ENCODE measurements around the gene ALLC.

ALLC gene

DNA sequence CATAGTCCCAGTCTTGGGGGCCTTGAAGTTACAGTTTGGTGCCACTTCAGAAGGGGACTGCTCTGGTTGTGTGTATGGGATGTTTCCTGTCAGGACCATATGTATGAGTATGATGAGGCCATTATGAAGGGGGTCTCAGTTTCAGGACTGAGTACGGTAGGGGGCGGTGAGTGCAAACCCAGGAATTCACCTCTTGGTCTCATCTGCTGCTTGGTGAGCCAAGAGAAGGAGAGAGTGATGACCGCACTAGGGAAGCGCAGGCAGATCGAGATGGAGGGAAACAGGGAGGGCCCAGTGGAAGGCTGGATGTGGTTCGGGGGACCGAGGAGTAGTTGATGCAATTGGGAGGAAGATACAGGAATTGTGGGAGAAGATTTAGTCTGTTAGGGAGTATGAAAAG, 73.8 kb downstream of the ALLC start:
- peaks cover 4% of the 10 kb centered on the region for H3K27me3 Mint-ChIP-seq
- H3K4me1 Mint-ChIP-seq, result no peaks in the 10 kb centered on the region
- no peaks in the 10 kb centered on the region for H3K36me3 Mint-ChIP-seq
- no peak overlapping the region for H3K4me3 Mint-ChIP-seq
- H3K27ac Mint-ChIP-seq, result no peak overlapping the region
- CTCF ChIA-PET, result interaction anchor here (2.1 kb wide), 1 partner anchor 48 kb away, joined by 11 read pairs; no protein-coding TSS in a partner anchor
- H3K9me3 Mint-ChIP-seq, result no peaks in the 10 kb centered on the region
- DNase-seq, result no peak

DNA sequence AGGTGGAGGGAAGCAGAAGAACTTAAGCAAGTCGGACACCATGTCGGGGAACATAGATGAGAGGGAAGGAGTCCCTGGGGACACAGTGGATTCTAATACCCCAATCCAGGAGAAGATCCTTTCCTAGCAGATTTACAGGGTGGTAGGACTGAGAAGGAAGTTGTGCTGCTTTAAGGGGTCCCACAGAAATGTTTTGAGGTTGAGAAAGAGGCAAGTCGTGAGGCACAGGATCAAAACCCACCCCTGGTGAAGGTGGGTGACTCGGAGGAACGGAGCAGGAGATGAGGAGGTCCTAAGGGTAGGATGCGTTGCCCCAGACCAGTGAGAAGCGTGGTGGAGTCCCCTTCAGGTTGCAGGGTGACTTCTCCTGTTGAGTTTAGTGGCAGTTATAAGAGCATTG, 78.1 kb downstream of the ALLC start:
- Mint-ChIP-seq H3K4me3 (no peak overlapping the region), H3K27ac (no peak overlapping the region), H3K36me3 (no peaks in the 10 kb centered on the region), H3K4me1 (no peaks in the 10 kb centered on the region), H3K27me3 (peaks cover 12% of the 10 kb centered on the region), H3K9me3 (no peaks in the 10 kb centered on the region)
- DNase-seq, result no peak
- CTCF ChIA-PET, result no interaction called here

DNA sequence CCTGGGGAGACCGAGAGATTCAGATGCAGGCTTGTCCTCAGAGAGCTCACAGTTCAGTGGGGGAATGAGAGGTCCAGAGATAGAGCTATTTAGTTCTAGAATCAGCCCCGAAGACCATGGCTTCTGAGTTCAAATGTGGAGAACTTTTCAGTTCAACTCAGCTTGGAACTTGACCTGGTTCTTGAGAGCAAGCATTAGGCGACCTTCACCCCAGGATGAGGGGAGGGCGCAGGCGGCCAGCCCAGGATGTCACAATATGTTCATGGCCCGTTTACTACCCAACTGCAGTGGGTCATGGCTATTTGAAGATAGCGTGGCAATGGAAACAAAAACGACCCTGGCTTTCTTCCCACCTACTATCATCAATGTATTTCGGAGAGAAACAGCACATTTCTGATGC, 79.1 kb downstream of the ALLC start:
- Mint-ChIP-seq H3K36me3 (no peaks in the 10 kb centered on the region), H3K4me3 (no peak overlapping the region), H3K4me1 (no peaks in the 10 kb centered on the region), H3K27me3 (peaks cover 12% of the 10 kb centered on the region), H3K27ac (no peak overlapping the region), H3K9me3 (no peaks in the 10 kb centered on the region)
- CTCF ChIA-PET, result no interaction called here
- DNase-seq, result no peak

- no peak overlapping the region for H3K4me3 Mint-ChIP-seq
- H3K36me3 Mint-ChIP-seq, result no peaks in the 10 kb centered on the region
- CTCF ChIA-PET, result interaction anchor here (0.7 to 1.3 kb wide), 2 partner anchors 43 to 89 kb away, joined by 3 to 5 read pairs; no protein-coding TSS in a partner anchor
- no peaks in the 10 kb centered on the region for H3K9me3 Mint-ChIP-seq
- DNase-seq, result peak; percentile 32
- no peaks in the 10 kb centered on the region for H3K4me1 Mint-ChIP-seq
- no peak overlapping the region for H3K27ac Mint-ChIP-seq
- peaks cover 12% of the 10 kb centered on the region for H3K27me3 Mint-ChIP-seq
Measured at GRCh38 chr2:3738454-3738853, 80.5 kb downstream of the ALLC start.

- CTCF ChIA-PET, result interaction anchor here (1.3 kb wide), 2 partner anchors 11 to 42 kb away, joined by 5 read pairs; no protein-coding TSS in a partner anchor
- no peaks in the 10 kb centered on the region for H3K9me3 Mint-ChIP-seq
- no peak overlapping the region for H3K27ac Mint-ChIP-seq
- H3K4me3 Mint-ChIP-seq, result no peak overlapping the region
- no peak for DNase-seq
- no peaks in the 10 kb centered on the region for H3K36me3 Mint-ChIP-seq
- H3K4me1 Mint-ChIP-seq, result no peaks in the 10 kb centered on the region
- H3K27me3 Mint-ChIP-seq, result peaks cover 16% of the 10 kb centered on the region
Measured at GRCh38 chr2:3739313-3739712, 81.3 kb downstream of the ALLC start.

- Mint-ChIP-seq H3K27ac (no peak overlapping the region), H3K27me3 (peaks cover 17% of the 10 kb centered on the region), H3K4me1 (no peaks in the 10 kb centered on the region), H3K9me3 (no peaks in the 10 kb centered on the region), H3K4me3 (no peak overlapping the region), H3K36me3 (no peaks in the 10 kb centered on the region)
- DNase-seq, result no peak
- CTCF ChIA-PET, result interaction anchor here (1.3 kb wide), 1 partner anchor 40 kb away, joined by 4 read pairs; no protein-coding TSS in a partner anchor
Measured at GRCh38 chr2:3741396-3741795, 83.4 kb downstream of the ALLC start.

GRCh38 chr2:3741867-3742602, 84.0 kb downstream of the ALLC start:
- CTCF ChIA-PET, result no interaction called here
- no peak overlapping the region for H3K4me3 Mint-ChIP-seq
- no peak for DNase-seq
- no peaks in the 10 kb centered on the region for H3K4me1 Mint-ChIP-seq
- no peaks in the 10 kb centered on the region for H3K36me3 Mint-ChIP-seq
- H3K9me3 Mint-ChIP-seq, result no peaks in the 10 kb centered on the region
- H3K27me3 Mint-ChIP-seq, result peaks cover 19% of the 10 kb centered on the region
- no peak overlapping the region for H3K27ac Mint-ChIP-seq

GRCh38 chr2:3742743-3743508, 84.9 kb downstream of the ALLC start:
- CTCF ChIA-PET, result no interaction called here
- no peaks in the 10 kb centered on the region for H3K4me1 Mint-ChIP-seq
- no peaks in the 10 kb centered on the region for H3K36me3 Mint-ChIP-seq
- peak; percentile 1 for DNase-seq
- peaks cover 14% of the 10 kb centered on the region for H3K27me3 Mint-ChIP-seq
- no peak overlapping the region for H3K27ac Mint-ChIP-seq
- H3K4me3 Mint-ChIP-seq, result no peak overlapping the region
- H3K9me3 Mint-ChIP-seq, result no peaks in the 10 kb centered on the region

DNA sequence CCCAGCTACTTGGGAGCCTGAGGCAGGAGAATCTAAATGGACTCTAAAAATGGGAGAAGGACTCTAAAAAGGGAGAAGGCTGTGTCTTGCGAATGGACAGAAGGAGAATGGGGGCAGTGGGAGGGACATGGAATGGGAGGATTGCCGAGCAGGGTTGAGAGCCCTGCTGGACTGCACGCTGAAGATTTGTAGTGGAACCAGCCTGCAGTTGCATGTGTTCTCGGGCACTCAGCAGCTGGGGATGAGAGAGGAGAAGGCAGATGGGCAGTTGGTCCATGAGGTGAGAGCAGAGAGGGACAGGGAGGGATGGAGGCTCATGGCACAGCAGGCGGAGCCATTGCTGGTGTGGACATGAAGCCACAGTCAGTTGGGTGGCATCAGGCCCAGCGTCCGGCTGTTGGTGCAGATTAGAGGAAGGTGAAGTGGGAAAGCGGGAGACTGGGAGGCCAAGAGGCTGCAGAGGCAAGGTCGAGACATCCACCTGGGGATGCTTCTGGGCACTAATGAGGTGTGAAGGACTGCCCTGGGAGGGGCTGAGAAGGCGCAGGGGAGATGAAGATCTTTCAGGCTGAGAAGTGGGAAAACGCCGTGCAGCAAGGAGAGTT, 86.1 kb downstream of the ALLC start:
- DNase-seq, result peak; percentile 11
- CTCF ChIA-PET, result no interaction called here
- H3K36me3 Mint-ChIP-seq, result no peaks in the 10 kb centered on the region
- no peak overlapping the region for H3K27ac Mint-ChIP-seq
- H3K4me3 Mint-ChIP-seq, result no peak overlapping the region
- H3K9me3 Mint-ChIP-seq, result no peaks in the 10 kb centered on the region
- H3K4me1 Mint-ChIP-seq, result no peaks in the 10 kb centered on the region
- peaks cover 14% of the 10 kb centered on the region for H3K27me3 Mint-ChIP-seq

- CTCF ChIA-PET, result interaction anchor here (1.2 kb wide), 1 partner anchor 46 kb away, joined by 3 read pairs; no protein-coding TSS in a partner anchor
- no peaks in the 10 kb centered on the region for H3K4me1 Mint-ChIP-seq
Measured at GRCh38 chr2:3745920-3746319, 87.9 kb downstream of the ALLC start.

GRCh38 chr2:3747032-3747654, 89.1 kb downstream of the ALLC start:
- H3K27me3 Mint-ChIP-seq, result peaks cover 8% of the 10 kb centered on the region
- H3K27ac Mint-ChIP-seq, result no peak overlapping the region
- no peaks in the 10 kb centered on the region for H3K4me1 Mint-ChIP-seq
- no peak overlapping the region for H3K4me3 Mint-ChIP-seq
- DNase-seq, result peak; percentile 9
- H3K9me3 Mint-ChIP-seq, result no peaks in the 10 kb centered on the region
- CTCF ChIA-PET, result no interaction called here
- no peaks in the 10 kb centered on the region for H3K36me3 Mint-ChIP-seq

More at GRCh38 chr2:3745920-3746319, 87.9 kb downstream of the ALLC start:
- Mint-ChIP-seq H3K9me3 (no peaks in the 10 kb centered on the region), H3K27ac (no peak overlapping the region), H3K4me3 (no peak overlapping the region), H3K36me3 (no peaks in the 10 kb centered on the region), H3K27me3 (peaks cover 8% of the 10 kb centered on the region)
- DNase-seq, result peak; percentile 1

DNA sequence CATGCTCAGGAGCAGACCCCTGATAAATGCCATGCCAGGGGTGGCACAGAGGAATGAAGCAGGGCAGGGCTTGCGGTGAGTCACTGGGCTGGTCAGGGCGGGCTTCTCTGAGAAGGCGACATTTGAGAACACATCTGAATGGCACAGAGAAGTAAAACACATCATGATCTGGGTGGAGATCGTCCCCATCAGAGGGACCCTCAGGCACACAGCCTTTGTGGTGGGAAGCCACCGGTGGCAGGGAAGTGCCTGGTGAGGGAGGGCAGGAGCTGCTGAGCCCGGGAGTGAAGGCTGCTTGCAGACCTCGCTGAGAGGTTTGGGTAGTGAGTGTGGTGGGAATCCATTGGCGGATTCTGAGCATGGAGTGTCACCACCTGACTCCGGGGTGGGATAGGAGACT, 89.8 kb downstream of the ALLC start:
- Mint-ChIP-seq H3K27me3 (peaks cover 8% of the 10 kb centered on the region), H3K9me3 (no peaks in the 10 kb centered on the region), H3K4me3 (no peak overlapping the region), H3K27ac (no peak overlapping the region), H3K4me1 (no peaks in the 10 kb centered on the region), H3K36me3 (no peaks in the 10 kb centered on the region)
- CTCF ChIA-PET, result no interaction called here
- peak; percentile 17 for DNase-seq

DNA sequence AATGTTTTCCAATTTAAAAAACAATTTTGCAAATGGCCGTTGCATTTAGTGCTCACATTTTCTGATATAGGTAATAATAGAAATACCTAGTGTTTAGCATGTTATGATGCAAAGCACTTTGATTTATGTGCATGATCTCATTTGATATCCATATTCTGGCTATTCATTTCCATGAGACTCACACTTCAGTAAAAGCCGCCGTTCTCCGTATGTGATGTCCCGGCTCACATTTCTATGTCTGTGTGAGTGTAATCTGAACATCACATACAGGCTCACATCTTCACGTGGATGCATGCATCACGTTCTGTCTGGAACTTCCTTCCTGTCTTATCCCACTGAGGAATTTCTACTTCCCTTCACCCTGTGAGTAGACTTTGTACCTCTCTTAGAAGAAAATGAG, 91.2 kb downstream of the ALLC start:
- H3K4me1 Mint-ChIP-seq, result no peaks in the 10 kb centered on the region
- no peak overlapping the region for H3K27ac Mint-ChIP-seq
- no peaks in the 10 kb centered on the region for H3K36me3 Mint-ChIP-seq
- CTCF ChIA-PET, result interaction anchor here (1.0 kb wide), 1 partner anchor 32 kb away, joined by 4 read pairs; no protein-coding TSS in a partner anchor
- H3K4me3 Mint-ChIP-seq, result no peak overlapping the region
- DNase-seq, result no peak
- no peaks in the 10 kb centered on the region for H3K9me3 Mint-ChIP-seq
- peaks cover 6% of the 10 kb centered on the region for H3K27me3 Mint-ChIP-seq

DNA sequence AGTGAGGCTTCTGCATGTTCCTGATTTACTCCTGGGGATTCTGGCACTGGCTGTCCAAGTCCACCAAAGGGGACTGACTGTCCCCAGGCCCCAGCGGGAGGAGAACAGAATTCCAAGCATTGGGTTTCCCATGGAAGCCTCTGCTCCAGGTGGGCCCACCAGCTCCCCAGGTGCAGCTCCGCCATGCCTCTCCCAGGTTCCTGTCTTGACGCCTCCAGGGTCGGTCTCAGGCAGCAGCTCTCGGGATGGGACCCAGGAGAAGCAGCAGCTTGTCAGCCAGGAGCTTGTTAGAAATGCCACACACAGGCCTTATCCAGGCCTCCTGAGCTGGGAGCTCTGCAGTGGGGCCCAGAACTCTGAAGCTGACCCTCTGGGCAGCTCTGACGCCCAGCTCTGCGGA, 93.3 kb downstream of the ALLC start:
- no peaks in the 10 kb centered on the region for H3K4me1 Mint-ChIP-seq
- no peaks in the 10 kb centered on the region for H3K36me3 Mint-ChIP-seq
- no peak overlapping the region for H3K27ac Mint-ChIP-seq
- H3K4me3 Mint-ChIP-seq, result no peak overlapping the region
- peaks cover 3% of the 10 kb centered on the region for H3K27me3 Mint-ChIP-seq
- CTCF ChIA-PET, result no interaction called here
- no peak for DNase-seq
- peaks cover 15% of the 10 kb centered on the region for H3K9me3 Mint-ChIP-seq

Measured in activated naive CD4-positive, alpha-beta T cell treated with anti-CD3 and anti-CD28 coated beads, Interleukin-2, amount 10 ng/mL, durations not matched to agents 7 days and 5 days (primary cell).